Natural killer cell (primary cell): ENCODE results near the gene IQSEC1. TPM values are rescaled to one million over a fixed set of nuclear protein-coding genes. Genes with fewer than 3 reads are reported as not detected.

Source experiments
- ATAC-seq, 3 donors: fragments of 150-1000 bp in 2 of 3; fragments of 200-7000 bp in 1 of 3; cut with Tn5 transposase; 1 replicate in 1 of 3; 2 replicates in 2 of 3; pipeline ENCODE4 v1.10.0; 2021; ENCODE audit warnings: mild to moderate bottlenecking in 2 of 3, moderate library complexity in 2 of 3
- DNase-seq, 2 donors: peaks; one replicate each; pipeline versions ENCODE4 v3.0.0 to v3.0.0-alpha.2; 2013 to 2021; ENCODE audit warnings: mixed read lengths in 1 of 2
- H3K27ac ChIP-seq: one replicate; pipeline ENCODE4 v1.5.1; 2013; ENCODE audit warnings: mild to moderate bottlenecking, low read length
- H3K27me3 ChIP-seq: one replicate; pipeline ENCODE4 v1.6.1; 2013; ENCODE audit warnings: low read length; ENCODE audit not compliant: control insufficient read depth, insufficient read depth
- H3K36me3 ChIP-seq: one replicate; pipeline ENCODE4 v1.6.1; 2013; ENCODE audit warnings: low read length; ENCODE audit not compliant: control insufficient read depth, insufficient read depth
- H3K4me1 ChIP-seq: one replicate; pipeline ENCODE4 v1.6.1; 2013; ENCODE audit warnings: low read length; ENCODE audit not compliant: control insufficient read depth, insufficient read depth
- H3K4me3 ChIP-seq: one replicate; pipeline ENCODE4 v1.5.1; 2013; ENCODE audit warnings: low read length
- H3K9me3 ChIP-seq: one replicate; pipeline ENCODE4 v1.6.1; 2013; ENCODE audit warnings: low read length; ENCODE audit not compliant: control insufficient read depth, insufficient read depth
- H3K27ac Mint-ChIP-seq, 2 donors: one replicate each; pipeline ENCODE4 v1.8.0; 2022; ENCODE audit warnings: mild to moderate bottlenecking in 2 of 2, mixed read lengths in 2 of 2, moderate library complexity in 1 of 2
- H3K27me3 Mint-ChIP-seq, 2 donors: one replicate each; pipeline ENCODE4 v1.8.0; 2022; ENCODE audit warnings: low read depth in 2 of 2, mixed read lengths in 2 of 2
- H3K36me3 Mint-ChIP-seq: one replicate; pipeline ENCODE4 v1.8.0; 2022; ENCODE audit warnings: mixed read lengths
- H3K4me1 Mint-ChIP-seq, 2 donors: one replicate each; pipeline ENCODE4 v1.8.0; 2022; ENCODE audit warnings: mixed read lengths in 2 of 2
- H3K4me3 Mint-ChIP-seq: one replicate; pipeline ENCODE4 v1.8.0; 2022; ENCODE audit warnings: mild to moderate bottlenecking, moderate library complexity, mixed read lengths
- H3K9me3 Mint-ChIP-seq, 2 donors: one replicate each; pipeline ENCODE4 v1.8.0; 2022; ENCODE audit warnings: mixed read lengths in 2 of 2
- WGBS: methylation state at CpG from one replicate; pipeline ENCODE4 v1.1.7; 2013; ENCODE audit warnings: missing lambda C conversion rate; ENCODE audit not compliant: insufficient coverage; 5-methylcytosine and 5-hydroxymethylcytosine counted together
- intact Hi-C: fragments of 100-400 bp; cut with micrococcal nuclease; formaldehyde crosslinking; loops from one replicate; pipeline ENCODE4 v1.14.2; 2022
- total RNA-seq, 4 donors: library from RNA; stranded (reverse); fragments of 120-200 nt in 1 of 4; gene quantifications; one replicate each; pipeline versions ENCODE4 v1.2.3 to v1.2.4, GENCODE V29; 2013 to 2022
- TF ChIP-seq, protein P1 (sequence below): fragments of 200-600 bp; IDR thresholded peaks from one replicate; pipeline ENCODE4 v1.8.0; 2022; ENCODE audit warnings: antibody characterized with exemption

The IQSEC1 gene
- total RNA-seq, 3 donors from 2014 or later (not counting 1 experiment from before 2014, with no cell fraction given): 124 to 189 (median 138) TPM

DNA sequence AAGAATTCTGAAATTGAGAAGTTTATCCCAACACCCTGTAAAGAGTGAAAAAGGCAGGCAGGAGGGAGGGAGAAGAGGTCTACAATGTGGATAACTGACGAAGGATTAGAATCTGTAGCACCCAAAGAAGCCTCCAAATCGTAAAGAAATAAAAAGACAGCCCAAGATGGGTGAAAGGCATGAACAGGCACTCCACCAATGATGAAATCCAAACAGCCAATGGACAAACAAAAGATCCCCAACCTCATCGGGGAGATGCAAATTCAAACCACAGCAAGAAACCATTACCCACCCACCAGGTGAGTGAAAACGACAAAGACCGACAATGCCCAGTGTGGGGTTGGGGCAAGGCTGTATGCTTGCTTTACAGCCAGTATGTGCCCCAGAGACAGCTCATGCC, 85.6 kb downstream of the IQSEC1 start:
- no peaks in the 10 kb centered on the region for H3K27me3 Mint-ChIP-seq
- H3K27ac Mint-ChIP-seq: peak overlapping the region; percentile 21 to 68
- Histone ChIP-seq H3K27ac (no peak overlapping the region), H3K36me3 (peaks cover 2% of the 10 kb centered on the region), H3K9me3 (no peaks in the 10 kb centered on the region), H3K4me1 (peaks cover 57% of the 10 kb centered on the region), H3K4me3 (no peak overlapping the region), H3K27me3 (no peaks in the 10 kb centered on the region)
- H3K36me3 Mint-ChIP-seq: no peaks in the 10 kb centered on the region
- peaks cover 56 to 76% of the 10 kb centered on the region in 2 donors for H3K4me1 Mint-ChIP-seq
- TF ChIP-seq, protein P1, sequence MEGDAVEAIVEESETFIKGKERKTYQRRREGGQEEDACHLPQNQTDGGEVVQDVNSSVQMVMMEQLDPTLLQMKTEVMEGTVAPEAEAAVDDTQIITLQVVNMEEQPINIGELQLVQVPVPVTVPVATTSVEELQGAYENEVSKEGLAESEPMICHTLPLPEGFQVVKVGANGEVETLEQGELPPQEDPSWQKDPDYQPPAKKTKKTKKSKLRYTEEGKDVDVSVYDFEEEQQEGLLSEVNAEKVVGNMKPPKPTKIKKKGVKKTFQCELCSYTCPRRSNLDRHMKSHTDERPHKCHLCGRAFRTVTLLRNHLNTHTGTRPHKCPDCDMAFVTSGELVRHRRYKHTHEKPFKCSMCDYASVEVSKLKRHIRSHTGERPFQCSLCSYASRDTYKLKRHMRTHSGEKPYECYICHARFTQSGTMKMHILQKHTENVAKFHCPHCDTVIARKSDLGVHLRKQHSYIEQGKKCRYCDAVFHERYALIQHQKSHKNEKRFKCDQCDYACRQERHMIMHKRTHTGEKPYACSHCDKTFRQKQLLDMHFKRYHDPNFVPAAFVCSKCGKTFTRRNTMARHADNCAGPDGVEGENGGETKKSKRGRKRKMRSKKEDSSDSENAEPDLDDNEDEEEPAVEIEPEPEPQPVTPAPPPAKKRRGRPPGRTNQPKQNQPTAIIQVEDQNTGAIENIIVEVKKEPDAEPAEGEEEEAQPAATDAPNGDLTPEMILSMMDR: no peak
- DNase-seq (no peak), ATAC-seq (no peak)
- no peak overlapping the region for H3K4me3 Mint-ChIP-seq
- no peaks in the 10 kb centered on the region for H3K9me3 Mint-ChIP-seq
- intact Hi-C loops: no loop called here
- 82% methylated on average over 5 of the region's 5 CpGs for WGBS

DNA sequence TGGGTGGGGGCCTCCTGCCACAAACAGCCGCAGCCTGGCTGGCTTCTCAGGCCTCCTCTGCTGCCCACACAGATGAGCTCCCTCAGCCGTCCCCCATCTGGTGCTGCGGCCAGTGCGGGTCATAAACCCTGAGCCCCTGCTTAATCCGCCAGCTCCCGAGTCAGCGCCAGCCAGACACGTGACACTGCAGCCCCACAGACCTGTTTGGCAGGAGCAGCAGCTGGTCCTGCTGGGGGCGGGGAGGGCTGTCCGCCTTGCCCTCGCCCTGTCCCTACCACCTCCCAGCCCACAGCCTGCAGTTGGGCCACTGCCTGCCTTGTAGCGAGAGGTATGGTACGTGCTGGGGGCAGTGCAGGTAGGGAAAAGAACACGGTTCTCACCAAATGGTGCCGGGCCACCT, 86.2 kb downstream of the IQSEC1 start:
- Mint-ChIP-seq H3K9me3 (no peaks in the 10 kb centered on the region), H3K27me3 (no peaks in the 10 kb centered on the region), H3K27ac (peak overlapping the region; percentile 21 to 68), H3K36me3 (no peaks in the 10 kb centered on the region), H3K4me3 (no peak overlapping the region), H3K4me1 (peaks cover 63 to 76% of the 10 kb centered on the region in 2 donors)
- peaks cover 2% of the 10 kb centered on the region for H3K36me3 ChIP-seq
- ATAC-seq (no peak), DNase-seq (no peak)
- peaks cover 57% of the 10 kb centered on the region for H3K4me1 ChIP-seq
- no peaks in the 10 kb centered on the region for H3K27me3 ChIP-seq
- no peaks in the 10 kb centered on the region for H3K9me3 ChIP-seq
- TF ChIP-seq, protein P1: no peak
- no peak overlapping the region for H3K4me3 ChIP-seq
- intact Hi-C loops: no loop called here
- H3K27ac ChIP-seq: no peak overlapping the region
- 89% methylated on average over 15 of the region's 15 CpGs for WGBS

DNA sequence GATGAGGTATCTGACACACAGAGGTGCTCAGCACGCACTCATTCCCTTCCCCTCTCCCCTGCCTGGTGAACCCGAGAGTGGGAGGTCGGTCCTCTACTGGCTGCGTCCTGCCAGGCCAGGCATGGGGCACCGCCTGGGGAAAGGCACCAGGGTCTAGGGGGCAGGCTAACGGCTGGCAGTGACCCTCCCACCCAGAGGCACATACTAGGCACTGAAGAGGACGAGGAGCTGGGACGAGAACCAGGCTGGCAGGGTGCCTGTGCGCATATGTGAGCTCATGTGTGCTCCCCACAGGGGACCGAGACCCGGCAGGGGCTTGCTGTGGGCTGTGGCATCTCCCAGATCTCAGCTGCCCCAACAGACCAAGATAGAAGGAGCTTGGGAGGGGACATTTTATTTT, 86.7 kb downstream of the IQSEC1 start:
- Histone ChIP-seq H3K36me3 (peaks cover 1% of the 10 kb centered on the region), H3K9me3 (no peaks in the 10 kb centered on the region), H3K27me3 (no peaks in the 10 kb centered on the region), H3K27ac (no peak overlapping the region), H3K4me1 (peaks cover 57% of the 10 kb centered on the region), H3K4me3 (no peak overlapping the region)
- Mint-ChIP-seq H3K4me1 (peaks cover 67 to 76% of the 10 kb centered on the region in 2 donors), H3K27ac (no peak overlapping the region), H3K9me3 (no peaks in the 10 kb centered on the region), H3K36me3 (no peaks in the 10 kb centered on the region), H3K4me3 (no peak overlapping the region), H3K27me3 (no peaks in the 10 kb centered on the region)
- TF ChIP-seq, protein P1: no peak
- 95% methylated on average over 11 of the region's 11 CpGs for WGBS
- intact Hi-C loops: no loop called here
- DNase-seq (no peak), ATAC-seq (no peak)

DNA sequence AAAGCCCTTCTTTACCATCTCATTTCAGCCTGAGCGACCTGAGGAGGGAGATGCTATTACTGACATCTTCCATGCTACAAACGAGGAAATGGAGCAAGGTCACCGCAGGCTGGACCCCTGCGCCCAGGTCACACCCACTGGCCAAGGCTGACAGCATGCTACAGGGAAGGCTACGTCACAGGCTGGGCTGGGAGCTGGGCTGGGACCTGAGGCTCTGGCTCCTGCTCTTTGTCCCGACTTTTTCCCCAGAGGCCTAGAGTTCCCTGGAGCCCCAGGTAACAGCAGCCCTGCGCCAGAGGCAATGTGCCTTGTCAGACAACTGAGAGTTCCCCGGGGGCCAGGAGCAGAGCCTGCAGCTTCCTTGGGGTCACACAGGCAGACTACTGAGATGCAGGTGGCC, 87.2 kb downstream of the IQSEC1 start:
- Histone ChIP-seq H3K4me1 (peaks cover 59% of the 10 kb centered on the region), H3K36me3 (no peaks in the 10 kb centered on the region), H3K9me3 (no peaks in the 10 kb centered on the region), H3K4me3 (no peak overlapping the region), H3K27me3 (no peaks in the 10 kb centered on the region), H3K27ac (no peak overlapping the region)
- intact Hi-C loops: no loop called here
- 92% methylated on average over 8 of the region's 8 CpGs for WGBS
- Mint-ChIP-seq H3K36me3 (no peaks in the 10 kb centered on the region), H3K27me3 (no peaks in the 10 kb centered on the region), H3K4me3 (no peak overlapping the region), H3K27ac (no peak overlapping the region), H3K4me1 (peaks cover 70 to 76% of the 10 kb centered on the region in 2 donors), H3K9me3 (no peaks in the 10 kb centered on the region)
- TF ChIP-seq, protein P1: no peak
- DNase-seq (no peak), ATAC-seq (no peak)
